KBM-7 (cell line): ENCODE measurements around the gene SNX24.
"Not testable (repeated sequence)": the region's sequence is repeated elsewhere in the genome, so short reads cannot be mapped to it uniquely, and the experiment has no call there.

ENCODE experiments used
- DNase-seq: peaks from one replicate; pipeline ENCODE4 v3.0.0-alpha.2; 2015
- in situ Hi-C: fragments of 300-500 bp; cut with MboI; formaldehyde crosslinking; loops from 2 replicates; pipeline ENCODE4 v1.14.3; 2020; ENCODE audit warnings: low sequenced_read_pairs, low pct_unique_long_range_greater_than_20kb, mixed read lengths

The SNX24 gene

GRCh38 chr5:122948319-122948718, 102.9 kb downstream of the SNX24 start:
- in situ Hi-C loops: no loop called here
- no peak for DNase-seq

- in situ Hi-C loops: no loop called here
- no peak for DNase-seq
Measured at GRCh38 chr5:122951658-122952057, 106.2 kb downstream of the SNX24 start.

GRCh38 chr5:122954719-122955118, 109.3 kb downstream of the SNX24 start:
- no peak for DNase-seq
- in situ Hi-C loops: no loop called here

- in situ Hi-C loops: no loop called here
- DNase-seq: no peak
Measured at GRCh38 chr5:122957457-122957856, 112.0 kb downstream of the SNX24 start.

GRCh38 chr5:122959740-122960445, 114.5 kb downstream of the SNX24 start:
- DNase-seq: no peak
- in situ Hi-C loops: no loop called here

- DNase-seq: no peak
- in situ Hi-C loops: no loop called here
Measured at GRCh38 chr5:122963305-122963704, 117.9 kb downstream of the SNX24 start.

- in situ Hi-C loops: no loop called here
- no peak for DNase-seq
Measured at GRCh38 chr5:122965111-122965510, 119.7 kb downstream of the SNX24 start.

GRCh38 chr5:122967085-122967484, 121.7 kb downstream of the SNX24 start:
- in situ Hi-C loops: no loop called here
- no peak for DNase-seq

GRCh38 chr5:122967625-122968024, 122.2 kb downstream of the SNX24 start:
- DNase-seq: no peak
- in situ Hi-C loops: no loop called here

- in situ Hi-C loops, DNase-seq: not testable (repeated sequence)
Measured at GRCh38 chr5:122968056-122968455, 122.6 kb downstream of the SNX24 start.

GRCh38 chr5:122971333-122971732, 125.9 kb downstream of the SNX24 start:
- DNase-seq: no peak
- in situ Hi-C loops: no loop called here

- in situ Hi-C loops: no loop called here
- DNase-seq: no peak
Measured at GRCh38 chr5:122972877-122973276, 127.5 kb downstream of the SNX24 start.

- DNase-seq, in situ Hi-C loops: not testable (repeated sequence)
Measured at GRCh38 chr5:122973759-122974158, 128.3 kb downstream of the SNX24 start.

- DNase-seq, in situ Hi-C loops: not testable (repeated sequence)
Measured at GRCh38 chr5:122974251-122974650, 128.8 kb downstream of the SNX24 start.

- in situ Hi-C loops: no loop called here
- DNase-seq: no peak
Measured at GRCh38 chr5:122977319-122977718, 131.9 kb downstream of the SNX24 start.

GRCh38 chr5:122978068-122978467, 132.7 kb downstream of the SNX24 start:
- in situ Hi-C loops: no loop called here
- DNase-seq: no peak

- DNase-seq: no peak
- in situ Hi-C loops: no loop called here
Measured at GRCh38 chr5:122978644-122979297, 133.4 kb downstream of the SNX24 start.

- in situ Hi-C loops: no loop called here
- DNase-seq: no peak
Measured at GRCh38 chr5:122981846-122982245, 136.4 kb downstream of the SNX24 start.

- no peak for DNase-seq
- in situ Hi-C loops: no loop called here
Measured at GRCh38 chr5:122982376-122982775, 137.0 kb downstream of the SNX24 start.

- in situ Hi-C loops: no loop called here
Measured at GRCh38 chr5:122984425-122984824, 139.0 kb downstream of the SNX24 start.

More at GRCh38 chr5:122984425-122984824, 139.0 kb downstream of the SNX24 start:
- no peak for DNase-seq
